NB4 (cell line): Measurements from ENCODE around the gene SPACA4.

Experiments
- MAX ChIP-seq: IDR thresholded peaks from 2 replicates; pipeline ENCODE4 v1.6.1; 2011; ENCODE audit warnings: low read depth, low read length
- MYC ChIP-seq: IDR thresholded peaks from 2 replicates; pipeline ENCODE4 v1.6.1; 2011; ENCODE audit warnings: low read depth, low read length
- POLR2A ChIP-seq: IDR thresholded peaks from 2 replicates; pipeline ENCODE4 v1.6.1; 2011; ENCODE audit warnings: mild to moderate bottlenecking; ENCODE audit not compliant: insufficient read length; ENCODE audit errors: extremely low read depth
- TF ChIP-seq, protein P1 (sequence below): IDR thresholded peaks from one replicate; pipeline ENCODE4 v1.5.1; 2012; ENCODE audit warnings: low read depth, low read length

DNA sequence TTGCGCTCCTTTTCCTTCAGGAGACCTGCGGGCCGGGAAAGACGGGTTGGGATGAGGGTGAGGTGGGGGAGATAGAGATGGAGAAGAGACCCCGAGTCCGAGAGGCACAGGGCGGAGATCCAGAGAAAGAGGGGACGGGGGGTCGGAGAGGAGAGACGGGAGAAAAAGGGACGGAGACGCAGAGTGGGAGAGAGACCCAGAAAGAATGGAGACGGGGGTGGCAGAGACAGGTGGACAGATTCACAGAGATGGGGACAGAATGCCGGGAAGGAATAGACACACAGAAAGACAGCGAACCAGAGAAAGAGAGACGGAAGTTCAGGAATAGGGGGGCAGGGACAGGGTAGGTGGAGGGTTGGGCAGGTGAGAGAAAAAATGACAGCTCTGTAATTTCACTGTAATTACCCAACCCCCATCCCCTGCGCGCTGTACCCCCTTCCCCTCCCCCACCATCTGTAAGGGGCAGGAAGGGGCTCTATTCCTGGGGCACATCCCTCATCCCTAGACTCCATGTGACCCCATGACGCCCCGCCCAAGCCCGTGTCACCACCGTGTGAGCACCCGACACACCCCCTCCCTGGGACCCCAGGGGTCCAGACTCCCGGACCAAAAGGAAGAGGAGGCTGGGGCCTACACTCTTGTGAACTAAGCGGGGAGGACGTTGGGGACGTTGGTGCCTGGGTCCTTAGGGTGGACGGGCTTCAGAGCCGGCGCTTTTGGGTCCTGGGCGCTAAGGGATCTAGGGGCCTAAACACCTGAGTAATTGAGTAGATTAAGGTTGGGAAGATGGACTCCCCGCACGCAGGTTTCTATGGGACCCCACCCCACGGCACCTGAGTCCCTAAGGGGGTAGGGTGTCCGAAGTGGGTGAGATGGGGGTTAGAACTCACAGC is 29.7 kb downstream of the SPACA4 start:
- TF ChIP-seq POLR2A, result no peak
- TF ChIP-seq MYC, result no peak
- no peak for TF ChIP-seq MAX
- TF ChIP-seq, protein P1, sequence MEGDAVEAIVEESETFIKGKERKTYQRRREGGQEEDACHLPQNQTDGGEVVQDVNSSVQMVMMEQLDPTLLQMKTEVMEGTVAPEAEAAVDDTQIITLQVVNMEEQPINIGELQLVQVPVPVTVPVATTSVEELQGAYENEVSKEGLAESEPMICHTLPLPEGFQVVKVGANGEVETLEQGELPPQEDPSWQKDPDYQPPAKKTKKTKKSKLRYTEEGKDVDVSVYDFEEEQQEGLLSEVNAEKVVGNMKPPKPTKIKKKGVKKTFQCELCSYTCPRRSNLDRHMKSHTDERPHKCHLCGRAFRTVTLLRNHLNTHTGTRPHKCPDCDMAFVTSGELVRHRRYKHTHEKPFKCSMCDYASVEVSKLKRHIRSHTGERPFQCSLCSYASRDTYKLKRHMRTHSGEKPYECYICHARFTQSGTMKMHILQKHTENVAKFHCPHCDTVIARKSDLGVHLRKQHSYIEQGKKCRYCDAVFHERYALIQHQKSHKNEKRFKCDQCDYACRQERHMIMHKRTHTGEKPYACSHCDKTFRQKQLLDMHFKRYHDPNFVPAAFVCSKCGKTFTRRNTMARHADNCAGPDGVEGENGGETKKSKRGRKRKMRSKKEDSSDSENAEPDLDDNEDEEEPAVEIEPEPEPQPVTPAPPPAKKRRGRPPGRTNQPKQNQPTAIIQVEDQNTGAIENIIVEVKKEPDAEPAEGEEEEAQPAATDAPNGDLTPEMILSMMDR, result no peak
